ENCODE data around the gene SPATA2L. TPM values are rescaled to one million over a fixed set of nuclear protein-coding genes. Genes with fewer than 3 reads are reported as not detected.

Gene SPATA2L
- polyA plus RNA-seq, 1 experiment = 2.6 TPM

DNA sequence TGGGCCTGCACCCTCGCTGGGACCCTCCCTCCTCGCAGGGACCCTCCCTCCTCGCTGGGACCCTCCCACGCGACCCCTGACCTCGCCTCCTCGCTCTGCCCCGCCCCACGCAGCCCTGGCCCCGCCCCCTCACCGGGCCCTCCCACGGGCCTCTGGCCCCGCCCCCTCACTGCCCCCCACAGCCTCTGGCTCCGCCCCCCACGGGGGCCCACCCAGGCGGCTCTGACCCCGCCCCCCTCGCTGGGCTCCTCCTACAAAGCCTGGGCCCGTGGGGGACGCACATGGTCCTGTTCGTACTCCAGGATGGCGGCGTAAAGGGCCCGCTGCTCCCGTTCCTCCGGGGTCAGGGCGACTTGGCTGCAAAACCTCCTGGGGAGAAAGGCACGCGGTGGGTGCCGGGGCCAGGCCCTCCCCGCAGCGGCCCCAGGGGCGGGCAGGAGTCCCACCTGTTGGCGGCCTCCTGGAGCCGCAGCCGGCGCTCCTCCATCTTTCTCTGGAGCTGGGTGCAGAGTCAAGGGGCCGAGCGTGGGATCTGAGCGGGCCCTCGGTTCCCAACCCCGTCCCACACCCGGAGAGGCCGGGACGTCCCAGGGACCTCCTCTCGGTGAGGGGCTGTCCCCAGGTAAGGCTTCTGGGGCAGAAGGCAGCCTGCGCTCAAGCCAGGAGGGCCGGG is 10.2 kb upstream of the SPATA2L start:
- H3K27ac ChIP-seq (ENCODE audit: low read depth, low read length) = no peak overlapping the region
- H3K27me3 ChIP-seq (ENCODE audit: control insufficient read depth, insufficient read depth, low read length) = no peaks in the 10 kb centered on the region
- H3K9me3 ChIP-seq (ENCODE audit: control insufficient read depth, insufficient read depth, low read length) = peaks cover 5% of the 10 kb centered on the region
- H3K4me3 ChIP-seq (ENCODE audit: low read depth, low read length) = peak overlapping the region; percentile 63
- ChIA-PET CTCF (interaction anchor here (1.0 kb wide), 1 partner anchor 11 kb away, joined by 3 read pairs; no protein-coding TSS in a partner anchor), POLR2A (no interaction called here)
- DNase-seq (ENCODE audit: low read depth, low spot score) = no peak
- TF ChIP-seq, protein P1, sequence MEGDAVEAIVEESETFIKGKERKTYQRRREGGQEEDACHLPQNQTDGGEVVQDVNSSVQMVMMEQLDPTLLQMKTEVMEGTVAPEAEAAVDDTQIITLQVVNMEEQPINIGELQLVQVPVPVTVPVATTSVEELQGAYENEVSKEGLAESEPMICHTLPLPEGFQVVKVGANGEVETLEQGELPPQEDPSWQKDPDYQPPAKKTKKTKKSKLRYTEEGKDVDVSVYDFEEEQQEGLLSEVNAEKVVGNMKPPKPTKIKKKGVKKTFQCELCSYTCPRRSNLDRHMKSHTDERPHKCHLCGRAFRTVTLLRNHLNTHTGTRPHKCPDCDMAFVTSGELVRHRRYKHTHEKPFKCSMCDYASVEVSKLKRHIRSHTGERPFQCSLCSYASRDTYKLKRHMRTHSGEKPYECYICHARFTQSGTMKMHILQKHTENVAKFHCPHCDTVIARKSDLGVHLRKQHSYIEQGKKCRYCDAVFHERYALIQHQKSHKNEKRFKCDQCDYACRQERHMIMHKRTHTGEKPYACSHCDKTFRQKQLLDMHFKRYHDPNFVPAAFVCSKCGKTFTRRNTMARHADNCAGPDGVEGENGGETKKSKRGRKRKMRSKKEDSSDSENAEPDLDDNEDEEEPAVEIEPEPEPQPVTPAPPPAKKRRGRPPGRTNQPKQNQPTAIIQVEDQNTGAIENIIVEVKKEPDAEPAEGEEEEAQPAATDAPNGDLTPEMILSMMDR (IDR thresholded peaks at IDR 0.05; ENCODE audit: low read depth, low read length) = no peak

DNA sequence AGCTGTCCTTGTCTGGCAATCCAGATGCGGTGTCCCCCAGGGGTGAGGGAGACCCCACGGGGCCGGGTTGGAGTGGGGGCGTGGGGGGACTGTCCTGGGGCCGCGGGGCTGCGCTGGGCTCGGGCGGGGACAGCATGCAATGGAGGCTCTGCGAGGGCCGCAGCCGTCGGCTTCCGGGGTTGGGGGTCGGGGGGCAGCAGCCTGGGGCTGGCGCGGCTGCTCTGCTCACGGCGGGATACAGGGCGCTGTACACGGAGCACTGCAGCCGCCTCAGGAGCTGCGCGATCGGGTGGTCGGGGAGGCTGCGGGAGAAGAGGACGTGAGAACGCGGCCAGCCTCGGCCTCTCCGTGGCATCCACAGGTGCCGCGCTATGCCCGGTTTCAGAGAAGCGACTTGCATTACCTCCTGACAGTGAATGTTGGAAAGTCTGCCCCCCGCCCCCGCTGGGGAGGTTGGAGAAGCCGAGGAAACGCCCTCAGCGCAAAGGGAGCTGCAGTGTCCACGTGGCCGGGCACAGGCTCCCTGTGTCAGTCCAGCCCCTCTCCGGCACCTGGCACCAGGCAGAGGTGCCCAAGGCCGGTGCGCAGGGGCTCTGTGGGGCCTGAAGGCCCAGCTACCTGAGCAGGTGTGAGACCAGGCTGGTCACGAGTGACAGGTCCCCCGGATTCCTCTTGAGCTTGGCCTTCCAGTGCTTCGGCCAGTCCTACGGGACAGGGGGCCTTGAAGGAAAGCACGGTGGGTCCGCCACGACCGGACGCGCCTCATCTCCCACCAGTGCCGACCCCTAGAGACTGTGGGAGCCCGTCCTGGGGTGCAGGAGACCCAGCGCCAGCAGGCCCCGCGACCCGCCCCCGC is 9.4 kb upstream of the SPATA2L start:
- no peaks in the 10 kb centered on the region for H3K27me3 ChIP-seq (ENCODE audit: control insufficient read depth, insufficient read depth, low read length)
- DNase-seq (ENCODE audit: low read depth, low spot score) = no peak
- ChIA-PET CTCF (no interaction called here), POLR2A (interaction anchor here (0.7 kb wide), 1 partner anchor 52 kb away, joined by 3 read pairs; no protein-coding TSS in a partner anchor)
- H3K9me3 ChIP-seq (ENCODE audit: control insufficient read depth, insufficient read depth, low read length) = peaks cover 5% of the 10 kb centered on the region
- TF ChIP-seq, protein P1 (IDR thresholded peaks at IDR 0.05; ENCODE audit: low read depth, low read length) = no peak
- H3K4me3 ChIP-seq (ENCODE audit: low read depth, low read length) = no peak overlapping the region
- no peak overlapping the region for H3K27ac ChIP-seq (ENCODE audit: low read depth, low read length)

DNA sequence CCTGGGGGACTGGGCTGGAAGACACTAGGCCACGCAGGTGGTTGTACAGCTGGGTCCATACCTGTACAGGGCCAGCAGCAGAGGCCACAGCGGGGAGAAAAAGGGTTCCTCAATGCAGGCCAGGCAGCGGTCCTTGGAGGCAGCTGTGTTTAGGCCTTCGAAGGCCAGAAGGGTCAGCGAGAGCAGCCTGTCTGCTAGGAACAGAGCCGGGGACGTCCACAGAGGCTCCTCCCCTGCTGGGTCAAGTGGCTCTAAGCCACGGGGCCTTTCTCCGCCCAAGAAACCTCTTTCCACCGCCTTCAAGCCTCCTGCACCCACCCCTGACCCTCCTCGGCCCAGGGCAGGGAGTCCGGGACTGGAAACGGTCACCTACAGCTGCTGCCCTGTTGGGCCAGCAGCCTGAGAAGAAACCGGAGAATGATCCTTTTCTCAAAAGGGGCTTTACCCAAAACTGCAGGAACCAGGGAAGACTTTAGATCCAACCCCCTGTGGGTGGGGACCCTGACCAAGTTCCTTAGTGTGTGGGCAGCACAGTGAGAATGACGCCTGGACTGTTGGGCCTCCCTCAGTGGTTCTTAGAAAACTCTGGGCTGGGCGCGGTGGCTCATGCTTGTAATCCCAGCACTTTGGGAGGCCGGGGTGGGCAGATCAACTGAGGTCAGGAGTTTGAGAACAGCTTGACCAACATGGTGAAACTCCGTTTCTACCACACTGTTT is 8.4 kb upstream of the SPATA2L start:
- no peak overlapping the region for H3K4me3 ChIP-seq (ENCODE audit: low read depth, low read length)
- ChIA-PET POLR2A (interaction anchor here (0.7 kb wide), 1 partner anchor 53 kb away, joined by 3 read pairs; no protein-coding TSS in a partner anchor), CTCF (no interaction called here)
- TF ChIP-seq, protein P1 (IDR thresholded peaks at IDR 0.05; ENCODE audit: low read depth, low read length) = no peak
- H3K27ac ChIP-seq (ENCODE audit: low read depth, low read length) = no peak overlapping the region
- no peaks in the 10 kb centered on the region for H3K27me3 ChIP-seq (ENCODE audit: control insufficient read depth, insufficient read depth, low read length)
- peaks cover 5% of the 10 kb centered on the region for H3K9me3 ChIP-seq (ENCODE audit: control insufficient read depth, insufficient read depth, low read length)
- DNase-seq (ENCODE audit: low read depth, low spot score) = no peak

DNA sequence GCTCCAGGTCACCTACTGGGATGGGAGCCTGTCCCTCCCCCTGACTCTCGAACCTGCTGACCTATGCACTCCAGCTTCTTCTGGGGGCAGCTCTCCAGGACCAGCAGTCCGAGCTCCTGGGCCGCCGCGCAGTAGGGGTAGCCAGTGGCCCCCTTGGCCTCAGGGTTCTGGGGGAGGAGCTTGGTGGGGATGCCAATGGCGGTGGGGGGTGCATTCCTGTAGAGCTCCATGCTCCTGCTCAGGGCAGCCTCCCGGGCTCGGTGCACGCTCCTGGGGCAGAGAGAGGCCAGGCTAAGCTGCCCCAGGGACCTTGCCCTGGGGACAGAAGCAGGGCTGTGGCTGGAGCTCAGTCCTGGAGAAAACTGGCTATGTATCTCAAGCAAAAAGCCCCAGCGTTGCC is 7.7 kb upstream of the SPATA2L start:
- Histone ChIP-seq H3K9me3 (ENCODE audit: control insufficient read depth, insufficient read depth, low read length) (no peaks in the 10 kb centered on the region; the same call in 1 of the 2 replicates), H3K4me3 (ENCODE audit: low read depth, low read length) (no peak overlapping the region), H3K27me3 (ENCODE audit: control insufficient read depth, insufficient read depth, low read length) (no peaks in the 10 kb centered on the region), H3K27ac (ENCODE audit: low read depth, low read length) (no peak overlapping the region)
- ChIA-PET CTCF (interaction anchor here (0.6 to 1.0 kb wide), 2 partner anchors 9 to 31 kb away, joined by 4 read pairs; no protein-coding TSS in a partner anchor), POLR2A (interaction anchor here (0.6 to 1.0 kb wide), 2 partner anchors 9 to 23 kb away, joined by 4 to 5 read pairs; partner anchors contain the start of gene CDK10)
- DNase-seq (ENCODE audit: low read depth, low spot score) = no peak
- TF ChIP-seq, protein P1 (IDR thresholded peaks at IDR 0.05; ENCODE audit: low read depth, low read length) = no peak

All from AG04450 (cell line).